ENCODE results near the gene CPXM2.

DNA sequence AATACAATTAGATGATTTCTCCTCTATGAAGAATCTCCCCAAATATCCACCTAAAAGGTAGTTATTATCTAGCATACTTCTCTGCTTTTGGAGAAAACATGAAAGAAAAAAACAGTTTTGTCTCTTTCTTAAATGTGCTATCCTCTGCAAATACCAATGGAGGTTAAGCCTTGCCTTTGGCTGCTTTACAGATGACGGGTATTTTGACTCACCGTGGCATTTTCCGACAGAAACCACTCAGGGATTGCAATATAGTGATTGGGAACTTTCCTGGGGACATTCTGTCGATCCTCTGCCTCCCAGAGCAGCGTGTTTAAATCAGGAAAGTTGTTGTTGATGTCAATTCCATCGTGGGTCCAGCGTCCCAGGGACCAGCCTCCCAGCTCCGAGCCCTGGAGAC, 124.8 kb downstream of the CPXM2 start:
- TF ChIP-seq, protein P1, sequence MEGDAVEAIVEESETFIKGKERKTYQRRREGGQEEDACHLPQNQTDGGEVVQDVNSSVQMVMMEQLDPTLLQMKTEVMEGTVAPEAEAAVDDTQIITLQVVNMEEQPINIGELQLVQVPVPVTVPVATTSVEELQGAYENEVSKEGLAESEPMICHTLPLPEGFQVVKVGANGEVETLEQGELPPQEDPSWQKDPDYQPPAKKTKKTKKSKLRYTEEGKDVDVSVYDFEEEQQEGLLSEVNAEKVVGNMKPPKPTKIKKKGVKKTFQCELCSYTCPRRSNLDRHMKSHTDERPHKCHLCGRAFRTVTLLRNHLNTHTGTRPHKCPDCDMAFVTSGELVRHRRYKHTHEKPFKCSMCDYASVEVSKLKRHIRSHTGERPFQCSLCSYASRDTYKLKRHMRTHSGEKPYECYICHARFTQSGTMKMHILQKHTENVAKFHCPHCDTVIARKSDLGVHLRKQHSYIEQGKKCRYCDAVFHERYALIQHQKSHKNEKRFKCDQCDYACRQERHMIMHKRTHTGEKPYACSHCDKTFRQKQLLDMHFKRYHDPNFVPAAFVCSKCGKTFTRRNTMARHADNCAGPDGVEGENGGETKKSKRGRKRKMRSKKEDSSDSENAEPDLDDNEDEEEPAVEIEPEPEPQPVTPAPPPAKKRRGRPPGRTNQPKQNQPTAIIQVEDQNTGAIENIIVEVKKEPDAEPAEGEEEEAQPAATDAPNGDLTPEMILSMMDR (IDR thresholded peaks at IDR 0.05) = no peak
- TF ChIP-seq RNF2 (IDR thresholded peaks at IDR 0.05; ENCODE audit: borderline replicate concordance, low read depth) (no peak), EP300 (IDR thresholded peaks at IDR 0.05) (no peak), POLR2A (IDR thresholded peaks at IDR 0.05; ENCODE audit: low read length) (no peak), EHF (CRISPR knock-in tag; IDR thresholded peaks at IDR 0.05) (no peak), ESRRA (IDR thresholded peaks at IDR 0.05; ENCODE audit: borderline replicate concordance, low read length) (no peak), RAD21 (conservative IDR thresholded peaks at IDR 0.05 in 1 of 2, IDR thresholded peaks at IDR 0.05 in 1 of 2) (no peak), MYC (IDR thresholded peaks at IDR 0.05; ENCODE audit: borderline replicate concordance, low read length) (no peak), CHD4 (IDR thresholded peaks at IDR 0.05; ENCODE audit: borderline replicate concordance) (no peak)
- TF ChIP-seq, protein P2, sequence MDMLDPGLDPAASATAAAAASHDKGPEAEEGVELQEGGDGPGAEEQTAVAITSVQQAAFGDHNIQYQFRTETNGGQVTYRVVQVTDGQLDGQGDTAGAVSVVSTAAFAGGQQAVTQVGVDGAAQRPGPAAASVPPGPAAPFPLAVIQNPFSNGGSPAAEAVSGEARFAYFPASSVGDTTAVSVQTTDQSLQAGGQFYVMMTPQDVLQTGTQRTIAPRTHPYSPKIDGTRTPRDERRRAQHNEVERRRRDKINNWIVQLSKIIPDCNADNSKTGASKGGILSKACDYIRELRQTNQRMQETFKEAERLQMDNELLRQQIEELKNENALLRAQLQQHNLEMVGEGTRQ (IDR thresholded peaks at IDR 0.05) = no peak
- TF ChIP-seq, protein P3, sequence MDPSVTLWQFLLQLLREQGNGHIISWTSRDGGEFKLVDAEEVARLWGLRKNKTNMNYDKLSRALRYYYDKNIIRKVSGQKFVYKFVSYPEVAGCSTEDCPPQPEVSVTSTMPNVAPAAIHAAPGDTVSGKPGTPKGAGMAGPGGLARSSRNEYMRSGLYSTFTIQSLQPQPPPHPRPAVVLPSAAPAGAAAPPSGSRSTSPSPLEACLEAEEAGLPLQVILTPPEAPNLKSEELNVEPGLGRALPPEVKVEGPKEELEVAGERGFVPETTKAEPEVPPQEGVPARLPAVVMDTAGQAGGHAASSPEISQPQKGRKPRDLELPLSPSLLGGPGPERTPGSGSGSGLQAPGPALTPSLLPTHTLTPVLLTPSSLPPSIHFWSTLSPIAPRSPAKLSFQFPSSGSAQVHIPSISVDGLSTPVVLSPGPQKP (IDR thresholded peaks at IDR 0.05; ENCODE audit: low read depth, low read length) = no peak
- TF ChIP-seq, protein P4, sequence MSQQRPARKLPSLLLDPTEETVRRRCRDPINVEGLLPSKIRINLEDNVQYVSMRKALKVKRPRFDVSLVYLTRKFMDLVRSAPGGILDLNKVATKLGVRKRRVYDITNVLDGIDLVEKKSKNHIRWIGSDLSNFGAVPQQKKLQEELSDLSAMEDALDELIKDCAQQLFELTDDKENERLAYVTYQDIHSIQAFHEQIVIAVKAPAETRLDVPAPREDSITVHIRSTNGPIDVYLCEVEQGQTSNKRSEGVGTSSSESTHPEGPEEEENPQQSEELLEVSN (IDR thresholded peaks at IDR 0.05; ENCODE audit: borderline replicate concordance, low read depth) = no peak
- TF ChIP-seq, protein P5, sequence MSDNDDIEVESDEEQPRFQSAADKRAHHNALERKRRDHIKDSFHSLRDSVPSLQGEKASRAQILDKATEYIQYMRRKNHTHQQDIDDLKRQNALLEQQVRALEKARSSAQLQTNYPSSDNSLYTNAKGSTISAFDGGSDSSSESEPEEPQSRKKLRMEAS (IDR thresholded peaks at IDR 0.05) = no peak
